Right ventricle myocardium superior (tissue), 1 donor: Measurements from ENCODE around the gene BRD8. TPM values are rescaled to one million over a fixed set of nuclear protein-coding genes. Genes with fewer than 3 reads are reported as not detected.
A peak's percentile ranks its signal among the peaks of the same experiment; 100 is the strongest.
"Not testable (repeated sequence)": the region's sequence is repeated elsewhere in the genome, so short reads cannot be mapped to it uniquely, and the experiment has no call there.

ENCODE experiments used
- ATAC-seq: fragments of 200-7000 bp; cut with Tn5 transposase; one replicate; pipeline ENCODE4 v1.9.1; 2020; ENCODE audit warnings: mild to moderate bottlenecking; ENCODE audit not compliant: poor library complexity
- DNase-seq: peaks from one replicate; pipeline ENCODE4 v3.0.0-alpha.2; 2020
- intact Hi-C: fragments of 100-400 bp; cut with DNase I; formaldehyde crosslinking; loops from one replicate; pipeline ENCODE4 v1.11.2; 2022
- total RNA-seq: library from RNA; stranded (reverse); fragmentation: NEBNext Ultra II Directional; extraction: Animal tissue kit (Norgen Biotek cat#: 25700); gene quantifications from one replicate; pipeline ENCODE4 v1.2.1, GENCODE V29; 2021
- donor health status: DM: no; HTN: yes; CAD: no; lungs with severe emphysema.

Gene BRD8
- total RNA-seq, 1 donor from 2014 or later: 26.4 TPM

GRCh38 chr5:138177941-138178515, 402 bp downstream of the BRD8 start:
- intact Hi-C loops: no loop called here
- DNase-seq (peak; percentile 51), ATAC-seq (peak; percentile 54)

- no peak for ATAC-seq
- intact Hi-C loops: no loop called here
- DNase-seq: no peak
Measured at GRCh38 chr5:138170299-138170698, 8.1 kb downstream of the BRD8 start.

GRCh38 chr5:138169124-138169523, 9.3 kb downstream of the BRD8 start:
- DNase-seq (no peak), ATAC-seq (no peak)
- intact Hi-C loops: no loop called here

GRCh38 chr5:138163721-138164120, 14.7 kb downstream of the BRD8 start:
- intact Hi-C loops: no loop called here
- no peak for ATAC-seq
- DNase-seq: no peak

GRCh38 chr5:138160706-138161105, 17.7 kb downstream of the BRD8 start:
- ATAC-seq (no peak), DNase-seq (no peak)
- intact Hi-C loops: no loop called here

GRCh38 chr5:138159666-138160065, 18.8 kb downstream of the BRD8 start:
- DNase-seq: no peak
- ATAC-seq: no peak
- intact Hi-C loops: no loop called here

GRCh38 chr5:138157626-138158025, 20.8 kb downstream of the BRD8 start:
- ATAC-seq (no peak), DNase-seq (no peak)
- intact Hi-C loops: no loop called here

GRCh38 chr5:138155977-138156376, 22.5 kb downstream of the BRD8 start:
- DNase-seq, ATAC-seq, intact Hi-C loops: not testable (repeated sequence)

GRCh38 chr5:138149530-138149929, 28.9 kb downstream of the BRD8 start:
- intact Hi-C loops: no loop called here
- ATAC-seq: no peak

GRCh38 chr5:138148811-138149210, 29.6 kb downstream of the BRD8 start:
- intact Hi-C loops: no loop called here
- ATAC-seq (peak; percentile 20), DNase-seq (no peak)

More at GRCh38 chr5:138149530-138149929, 28.9 kb downstream of the BRD8 start:
- DNase-seq: no peak

GRCh38 chr5:138143578-138143977, 34.9 kb downstream of the BRD8 start:
- ATAC-seq, DNase-seq, intact Hi-C loops: not testable (repeated sequence)

- ATAC-seq (no peak), DNase-seq (no peak)
- intact Hi-C loops: no loop called here
Measured at GRCh38 chr5:138141734-138142133, 36.7 kb downstream of the BRD8 start.

- DNase-seq (no peak), ATAC-seq (no peak)
- intact Hi-C loops: no loop called here
Measured at GRCh38 chr5:138140268-138140667, 38.2 kb downstream of the BRD8 start.

- intact Hi-C loops: loop anchor here (10.0 kb wide), 1 partner anchor 385 kb away; the partner anchor contains the start of gene HNRNPA0
- no peak for ATAC-seq
- DNase-seq: no peak
Measured at GRCh38 chr5:138139781-138140090, 38.7 kb downstream of the BRD8 start.

GRCh38 chr5:138138949-138139780, 39.3 kb downstream of the BRD8 start, which contains the start of gene NME5:
Gene NME5, minus strand, starts transcription at chr5:138139428. Its CDS starts 648 bp downstream, at chr5:138138780.
- intact Hi-C loops: loop anchor here (10.0 kb wide), 1 partner anchor 384 kb away; the partner anchor contains the start of gene HNRNPA0
- DNase-seq (peak; percentile 75), ATAC-seq (peak; percentile 96)

GRCh38 chr5:138132543-138132942, 45.9 kb downstream of the BRD8 start:
- intact Hi-C loops: loop anchor here (5.0 to 10.0 kb wide), 2 partner anchors 55 to 378 kb away; partner anchors contain the start of gene HNRNPA0
- no peak for DNase-seq
- ATAC-seq: no peak

GRCh38 chr5:138129347-138129746, 49.1 kb downstream of the BRD8 start:
- ATAC-seq (no peak), DNase-seq (no peak)
- intact Hi-C loops: no loop called here

- intact Hi-C loops: no loop called here
- no peak for DNase-seq
- ATAC-seq: no peak
Measured at GRCh38 chr5:138128334-138128733, 50.1 kb downstream of the BRD8 start.

- DNase-seq (no peak), ATAC-seq (no peak)
- intact Hi-C loops: no loop called here
Measured at GRCh38 chr5:138115254-138115653, 63.2 kb downstream of the BRD8 start.

GRCh38 chr5:138111937-138112336, 66.5 kb downstream of the BRD8 start:
- intact Hi-C loops: no loop called here
- DNase-seq: no peak
- ATAC-seq: no peak
